ENCODE data around the gene CALML3. TPM values are rescaled to one million over a fixed set of nuclear protein-coding genes. Genes with fewer than 3 reads are reported as not detected.

The CALML3 gene
- total RNA-seq, 1 experiment from 2014 or later, result not detected

DNA sequence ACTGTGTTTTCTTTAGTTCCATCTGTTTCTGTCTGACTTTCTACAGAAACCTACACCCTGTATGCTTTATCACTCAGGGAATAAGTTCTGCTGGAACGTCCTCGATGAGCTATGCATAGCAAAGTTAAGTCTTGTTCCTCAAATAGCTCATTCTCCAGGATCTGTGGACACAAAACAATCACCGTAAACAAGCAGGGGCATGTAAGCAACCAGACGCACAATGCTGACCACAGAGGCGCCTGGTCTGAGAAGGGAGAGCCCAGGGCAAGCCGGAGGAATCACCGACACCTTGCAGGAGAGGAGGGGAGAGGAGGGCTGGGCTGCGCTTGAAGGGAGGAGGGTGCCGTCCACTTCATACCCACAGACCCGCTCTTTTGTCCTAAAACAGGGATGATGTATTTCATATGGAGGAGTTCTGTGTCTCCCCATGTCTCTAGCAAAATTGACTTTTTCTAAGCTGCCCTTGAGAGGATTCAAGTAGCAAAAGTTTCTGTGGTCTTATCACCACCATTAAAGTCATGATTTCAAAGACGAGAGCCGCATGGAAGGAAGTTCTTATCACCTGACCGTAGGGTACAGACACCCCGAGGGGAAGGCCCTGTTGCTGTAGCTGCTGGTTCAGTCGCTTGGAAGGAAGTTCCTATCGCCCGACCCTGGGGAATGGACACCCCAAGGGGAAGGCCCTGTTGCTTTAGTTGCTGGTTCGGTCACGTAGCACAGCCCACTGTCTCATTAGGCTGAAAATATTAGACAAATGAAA is 14.3 kb downstream of the CALML3 start:
- intact Hi-C loops (cut with micrococcal nuclease; ENCODE audit: unreplicated experiment), result no loop called here
- no peaks in the 10 kb centered on the region for H3K9me3 ChIP-seq (ENCODE audit: insufficient read depth, low read depth)
- H3K9me2 ChIP-seq (ENCODE audit: insufficient read depth), result no peaks in the 10 kb centered on the region
- BruUV-seq (replicated peaks), result no TSS peak
- no peak for TF ChIP-seq EZH2 (IDR thresholded peaks at IDR 0.05; ENCODE audit: low read depth)
- TF ChIP-seq, protein P1, sequence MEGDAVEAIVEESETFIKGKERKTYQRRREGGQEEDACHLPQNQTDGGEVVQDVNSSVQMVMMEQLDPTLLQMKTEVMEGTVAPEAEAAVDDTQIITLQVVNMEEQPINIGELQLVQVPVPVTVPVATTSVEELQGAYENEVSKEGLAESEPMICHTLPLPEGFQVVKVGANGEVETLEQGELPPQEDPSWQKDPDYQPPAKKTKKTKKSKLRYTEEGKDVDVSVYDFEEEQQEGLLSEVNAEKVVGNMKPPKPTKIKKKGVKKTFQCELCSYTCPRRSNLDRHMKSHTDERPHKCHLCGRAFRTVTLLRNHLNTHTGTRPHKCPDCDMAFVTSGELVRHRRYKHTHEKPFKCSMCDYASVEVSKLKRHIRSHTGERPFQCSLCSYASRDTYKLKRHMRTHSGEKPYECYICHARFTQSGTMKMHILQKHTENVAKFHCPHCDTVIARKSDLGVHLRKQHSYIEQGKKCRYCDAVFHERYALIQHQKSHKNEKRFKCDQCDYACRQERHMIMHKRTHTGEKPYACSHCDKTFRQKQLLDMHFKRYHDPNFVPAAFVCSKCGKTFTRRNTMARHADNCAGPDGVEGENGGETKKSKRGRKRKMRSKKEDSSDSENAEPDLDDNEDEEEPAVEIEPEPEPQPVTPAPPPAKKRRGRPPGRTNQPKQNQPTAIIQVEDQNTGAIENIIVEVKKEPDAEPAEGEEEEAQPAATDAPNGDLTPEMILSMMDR (conservative IDR thresholded peaks at IDR 0.05), result no peak
- ChIA-PET POLR2A (ENCODE audit: unreplicated experiment) (interaction anchor here (0.5 to 0.8 kb wide), 3 partner anchors 9 to 77 kb away, joined by 3 to 8 read pairs (median 3); no protein-coding TSS in a partner anchor), CTCF (interaction anchor here (0.6 to 0.9 kb wide), 2 partner anchors 45 to 91 kb away, joined by 4 read pairs; no protein-coding TSS in a partner anchor)
- H3K36me3 ChIP-seq (ENCODE audit: low read depth), result peaks cover 10% of the 10 kb centered on the region; the same call in 1 of the 2 replicates
- peaks cover 34% of the 10 kb centered on the region for H3F3A ChIP-seq (ENCODE audit: insufficient read depth, low read depth)
- H2AFZ ChIP-seq, result no peak overlapping the region
- no peaks in the 10 kb centered on the region for H3K27me3 ChIP-seq (ENCODE audit: insufficient read depth, low read depth)
- H4K20me1 ChIP-seq (ENCODE audit: insufficient read depth), result no peaks in the 10 kb centered on the region
- DNase-seq, result no peak
- peaks cover 61% of the 10 kb centered on the region for H3K4me1 ChIP-seq (replicated peaks; ENCODE audit: insufficient read depth)
- H3K79me2 ChIP-seq (ENCODE audit: low read depth), result 0 out of 2 replicates have a peak, but pooled peaks cover 3% of the 10 kb centered on the region
- no peak overlapping the region for H3K4me3 ChIP-seq
- H3K27ac ChIP-seq, result peak overlapping the region; percentile 57
- peak overlapping the region; percentile 51 for H3K4me2 ChIP-seq

- H3F3A ChIP-seq (ENCODE audit: insufficient read depth, low read depth), result peaks cover 37% of the 10 kb centered on the region
- H3K27ac ChIP-seq, result no peak overlapping the region
- H3K4me1 ChIP-seq (replicated peaks; ENCODE audit: insufficient read depth), result peaks cover 64% of the 10 kb centered on the region
- no TSS peak for BruUV-seq (replicated peaks)
- H3K27me3 ChIP-seq (ENCODE audit: insufficient read depth, low read depth), result no peaks in the 10 kb centered on the region
- H3K9me2 ChIP-seq (ENCODE audit: insufficient read depth), result no peaks in the 10 kb centered on the region
- peaks cover 6% of the 10 kb centered on the region; the same call in 1 of the 2 replicates for H3K79me2 ChIP-seq (ENCODE audit: low read depth)
- intact Hi-C loops (cut with micrococcal nuclease; ENCODE audit: unreplicated experiment), result no loop called here
- no peak overlapping the region for H3K4me2 ChIP-seq
- H3K9me3 ChIP-seq (ENCODE audit: insufficient read depth, low read depth), result no peaks in the 10 kb centered on the region
- TF ChIP-seq EZH2 (IDR thresholded peaks at IDR 0.05; ENCODE audit: low read depth), result no peak
- TF ChIP-seq, protein P1 (conservative IDR thresholded peaks at IDR 0.05), result no peak
- no peak overlapping the region for H3K4me3 ChIP-seq
- POLR2A ChIA-PET (ENCODE audit: unreplicated experiment), result no interaction called here
- no peak for DNase-seq
- CTCF ChIA-PET, result no interaction called here
- no peak overlapping the region for H2AFZ ChIP-seq
- no peaks in the 10 kb centered on the region for H4K20me1 ChIP-seq (ENCODE audit: insufficient read depth)
- peaks cover 10% of the 10 kb centered on the region; the same call in 1 of the 2 replicates for H3K36me3 ChIP-seq (ENCODE audit: low read depth)
Measured at GRCh38 chr10:5540080-5540479, 15.3 kb downstream of the CALML3 start.

DNA sequence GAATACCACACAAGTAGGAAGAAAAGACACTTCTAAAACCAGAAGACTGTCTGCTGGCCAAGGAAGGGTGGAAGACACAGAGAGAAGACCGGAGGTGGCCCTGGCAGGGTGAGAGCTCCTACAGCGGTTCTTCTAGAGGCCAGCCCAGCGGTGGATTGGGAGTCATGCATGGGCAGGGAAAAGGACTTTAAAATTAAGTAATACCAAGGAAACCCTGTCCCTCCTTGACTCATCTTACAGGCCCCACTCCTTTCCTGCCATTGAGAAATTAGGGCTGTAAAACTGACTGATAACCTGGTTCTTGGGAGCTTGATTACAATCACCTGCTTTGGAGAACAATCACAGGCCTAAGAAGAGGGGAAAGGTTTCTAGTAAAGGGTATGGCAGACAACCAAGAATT is 16.1 kb downstream of the CALML3 start:
- peak overlapping the region; percentile 44 for H3K27ac ChIP-seq
- ChIA-PET POLR2A (ENCODE audit: unreplicated experiment) (no interaction called here), CTCF (no interaction called here)
- no peaks in the 10 kb centered on the region for H3K9me2 ChIP-seq (ENCODE audit: insufficient read depth)
- H3K4me1 ChIP-seq (replicated peaks; ENCODE audit: insufficient read depth), result peaks cover 64% of the 10 kb centered on the region
- H3K9me3 ChIP-seq (ENCODE audit: insufficient read depth, low read depth), result no peaks in the 10 kb centered on the region
- no peak overlapping the region for H3K4me3 ChIP-seq
- intact Hi-C loops (cut with micrococcal nuclease; ENCODE audit: unreplicated experiment), result no loop called here
- H3F3A ChIP-seq (ENCODE audit: insufficient read depth, low read depth), result peaks cover 43% of the 10 kb centered on the region
- H3K27me3 ChIP-seq (ENCODE audit: insufficient read depth, low read depth), result no peaks in the 10 kb centered on the region
- H3K79me2 ChIP-seq (ENCODE audit: low read depth), result peaks cover 11% of the 10 kb centered on the region; the same call in 1 of the 2 replicates
- no peaks in the 10 kb centered on the region for H4K20me1 ChIP-seq (ENCODE audit: insufficient read depth)
- no TSS peak for BruUV-seq (replicated peaks)
- peak overlapping the region; percentile 49; the same call in 1 of the 2 replicates for H3K4me2 ChIP-seq
- TF ChIP-seq, protein P1 (conservative IDR thresholded peaks at IDR 0.05), result no peak
- no peak for TF ChIP-seq EZH2 (IDR thresholded peaks at IDR 0.05; ENCODE audit: low read depth)
- peaks cover 10% of the 10 kb centered on the region; the same call in 1 of the 2 replicates for H3K36me3 ChIP-seq (ENCODE audit: low read depth)
- H2AFZ ChIP-seq, result no peak overlapping the region
- peak in 1 of 2 experiments; percentile 63 for DNase-seq
